Fibroblast of villous mesenchyme (primary cell): ENCODE results near the gene ODF2. TPM values are rescaled to one million over a fixed set of nuclear protein-coding genes. Genes with fewer than 3 reads are reported as not detected.

Experiments used
- DNase-seq: peaks from one replicate; pipeline ENCODE4 v3.0.0-alpha.2; 2010; ENCODE audit warnings: low read depth
- H3K4me3 ChIP-seq: 2 replicates; pipeline ENCODE4 v1.5.1; 2011; ENCODE audit warnings: low read depth, mild to moderate bottlenecking, low read length
- total RNA-seq: library from RNA; depleted of rRNA; stranded (reverse); fragments of >200 nt; gene quantifications from 2 replicates; pipeline ENCODE4 v1.2.3, GENCODE V29; 2012
- TF ChIP-seq, protein P1 (sequence below): IDR thresholded peaks from 2 replicates; pipeline ENCODE4 v1.5.1; 2012; ENCODE audit warnings: low read depth, mild to moderate bottlenecking, low read length; ENCODE audit not compliant: insufficient read depth

Gene ODF2
- total RNA-seq, 1 donor, result 44.5 TPM

GRCh38 chr9:128459011-128459410 is 3.2 kb downstream of the ODF2 start:
- no peak overlapping the region for H3K4me3 ChIP-seq
- DNase-seq, result no peak
- TF ChIP-seq, protein P1, sequence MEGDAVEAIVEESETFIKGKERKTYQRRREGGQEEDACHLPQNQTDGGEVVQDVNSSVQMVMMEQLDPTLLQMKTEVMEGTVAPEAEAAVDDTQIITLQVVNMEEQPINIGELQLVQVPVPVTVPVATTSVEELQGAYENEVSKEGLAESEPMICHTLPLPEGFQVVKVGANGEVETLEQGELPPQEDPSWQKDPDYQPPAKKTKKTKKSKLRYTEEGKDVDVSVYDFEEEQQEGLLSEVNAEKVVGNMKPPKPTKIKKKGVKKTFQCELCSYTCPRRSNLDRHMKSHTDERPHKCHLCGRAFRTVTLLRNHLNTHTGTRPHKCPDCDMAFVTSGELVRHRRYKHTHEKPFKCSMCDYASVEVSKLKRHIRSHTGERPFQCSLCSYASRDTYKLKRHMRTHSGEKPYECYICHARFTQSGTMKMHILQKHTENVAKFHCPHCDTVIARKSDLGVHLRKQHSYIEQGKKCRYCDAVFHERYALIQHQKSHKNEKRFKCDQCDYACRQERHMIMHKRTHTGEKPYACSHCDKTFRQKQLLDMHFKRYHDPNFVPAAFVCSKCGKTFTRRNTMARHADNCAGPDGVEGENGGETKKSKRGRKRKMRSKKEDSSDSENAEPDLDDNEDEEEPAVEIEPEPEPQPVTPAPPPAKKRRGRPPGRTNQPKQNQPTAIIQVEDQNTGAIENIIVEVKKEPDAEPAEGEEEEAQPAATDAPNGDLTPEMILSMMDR, result no peak

- H3K4me3 ChIP-seq, result no peak overlapping the region
- DNase-seq, result no peak
- TF ChIP-seq, protein P1, result no peak
Measured at GRCh38 chr9:128469070-128469469, 13.3 kb downstream of the ODF2 start.

- no peak overlapping the region for H3K4me3 ChIP-seq
- peak; percentile 43 for DNase-seq
- TF ChIP-seq, protein P1, result no peak
Measured at GRCh38 chr9:128470560-128470959, 14.8 kb downstream of the ODF2 start.

- TF ChIP-seq, protein P1, result no peak
- H3K4me3 ChIP-seq, result no peak overlapping the region
- DNase-seq, result no peak
Measured at GRCh38 chr9:128473104-128473503, 17.3 kb downstream of the ODF2 start.

- TF ChIP-seq, protein P1, result no peak
- DNase-seq, result no peak
- H3K4me3 ChIP-seq, result no peak overlapping the region
Measured at GRCh38 chr9:128475867-128476266, 20.1 kb downstream of the ODF2 start.

GRCh38 chr9:128479262-128479661 is 23.5 kb downstream of the ODF2 start:
- TF ChIP-seq, protein P1, result no peak
- no peak overlapping the region for H3K4me3 ChIP-seq

DNA sequence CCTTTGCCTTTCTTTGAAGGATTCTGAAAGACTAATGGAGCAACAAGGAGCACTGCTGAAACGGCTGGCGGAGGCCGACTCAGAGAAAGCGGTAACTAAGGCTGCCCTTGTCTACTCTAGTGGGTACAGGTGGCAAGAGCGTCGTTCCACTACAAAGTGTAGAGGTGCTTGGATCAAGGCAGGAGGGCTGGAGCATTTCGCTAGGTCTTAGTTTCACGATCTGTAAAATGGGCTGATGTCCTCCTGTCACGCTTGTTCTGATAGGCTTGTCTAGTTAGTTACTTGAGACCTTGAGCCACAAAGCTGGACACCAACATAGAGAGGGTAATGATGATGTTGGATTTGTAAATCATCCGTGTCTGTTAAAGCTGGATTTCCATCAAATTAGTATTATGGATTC is 25.8 kb downstream of the ODF2 start:
- TF ChIP-seq, protein P1, result no peak
- H3K4me3 ChIP-seq, result no peak overlapping the region

More at GRCh38 chr9:128479262-128479661, 23.5 kb downstream of the ODF2 start:
- no peak for DNase-seq

More for the DNA sequence above, 25.8 kb downstream of the ODF2 start:
- no peak for DNase-seq
